Left cardiac atrium (tissue), 4 donors: Measurements from ENCODE around the gene LMBR1L. TPM values are rescaled to one million over a fixed set of nuclear protein-coding genes. Genes with fewer than 3 reads are reported as not detected.
"Not testable (repeated sequence)": the region's sequence is repeated elsewhere in the genome, so short reads cannot be mapped to it uniquely, and the experiment has no call there.

ENCODE experiments used
- ATAC-seq, 2 donors: fragments of 200-7000 bp; cut with Tn5 transposase; one replicate each; pipeline ENCODE4 v1.9.1; 2020; ENCODE audit warnings: mild to moderate bottlenecking in 2 of 2, moderate library complexity in 2 of 2
- DNase-seq: peaks from one replicate; pipeline ENCODE4 v3.0.0-alpha.2; 2020
- intact Hi-C, 2 donors: fragments of 100-400 bp; cut with DNase I; formaldehyde crosslinking; loops; one replicate each; pipeline versions ENCODE4 v1.14.1 to v1.15.1; 2022 to 2023
- long read RNA-seq: library from polyadenylated mRNA; unstranded; transcript quantifications from one replicate; pipeline ENCODE4 v2.0.0, GENCODE V29; 2021
- total RNA-seq, 2 donors: library from RNA; stranded (reverse); fragmentation: NEBNext Ultra II Directional; extraction: Animal tissue kit (Norgen Biotek cat#: 25700); gene quantifications; one replicate each; pipeline ENCODE4 v1.2.1, GENCODE V29; 2021
- donor health status: DM: no; HTN: yes; CAD: no.
- donor health status: DM: no; HTN: yes; CAD: no; lungs with severe emphysema.
- donor health status: DM: yes; HTN: yes; CAD: no.
- donor health status: Dilated cardiomyopathy.

Gene LMBR1L
- total RNA-seq, result 10 to 100 TPM; 24.4 to 46.0 TPM
- long read RNA-seq, transcript LMBR1L-201 (17 exons, 2,934 nt), result major isoform, 11 of 30 reads
- long read RNA-seq, partial matches to known transcripts, result 3 of 30 reads
- long read RNA-seq, other reads (novel, unspliced or antisense), result 16 of 30 reads

- intact Hi-C loops, result no loop called here
- DNase-seq (peak; percentile 97), ATAC-seq (peak; percentile 98 to 99)
Measured at GRCh38 chr12:49110464-49111155, at the start of gene LMBR1L. Gene LMBR1L (minus strand): TSS chr12:49110847. CDS start chr12:49110555, 292 bp downstream.

- no peak for DNase-seq
- ATAC-seq, result no peak
- intact Hi-C loops, result no loop called here
Measured at GRCh38 chr12:49160399-49160798, 49.8 kb upstream of the LMBR1L start.

- intact Hi-C loops, result no loop called here
- ATAC-seq, result no peak
- DNase-seq, result no peak
Measured at GRCh38 chr12:49154221-49154620, 43.6 kb upstream of the LMBR1L start.

GRCh38 chr12:49147384-49147783, 36.7 kb upstream of the LMBR1L start:
- ATAC-seq (no peak), DNase-seq (no peak)
- intact Hi-C loops, result no loop called here

- no peak for ATAC-seq
- intact Hi-C loops, result no loop called here
- DNase-seq, result no peak
Measured at GRCh38 chr12:49146406-49146805, 35.8 kb upstream of the LMBR1L start.

GRCh38 chr12:49144384-49144783, 33.7 kb upstream of the LMBR1L start:
- intact Hi-C loops, result no loop called here
- ATAC-seq (no peak), DNase-seq (no peak)

- intact Hi-C loops, result loop anchor here in 1 of 2 donors (10.0 kb wide), 1 partner anchor 46 kb away; the partner anchor contains the start of gene TUBA1A
- no peak for DNase-seq
- ATAC-seq, result no peak
Measured at GRCh38 chr12:49138999-49139398, 28.4 kb upstream of the LMBR1L start.

GRCh38 chr12:49138587-49138986, 27.9 kb upstream of the LMBR1L start:
- ATAC-seq (no peak), DNase-seq (no peak)
- intact Hi-C loops, result loop anchor here in 1 of 2 donors (10.0 kb wide), 1 partner anchor 46 kb away; the partner anchor contains the start of gene TUBA1A

GRCh38 chr12:49137476-49137875, 26.8 kb upstream of the LMBR1L start:
- intact Hi-C loops, result loop anchor here in 1 of 2 donors (10.0 kb wide), 1 partner anchor 47 kb away; the partner anchor contains the start of gene TUBA1A

GRCh38 chr12:49136997-49137396, 26.4 kb upstream of the LMBR1L start:
- intact Hi-C loops, result loop anchor here in 1 of 2 donors (10.0 kb wide), 1 partner anchor 48 kb away; the partner anchor contains the start of gene TUBA1A
- DNase-seq, ATAC-seq: not testable (repeated sequence)

More at GRCh38 chr12:49137476-49137875, 26.8 kb upstream of the LMBR1L start:
- DNase-seq (no peak), ATAC-seq (no peak)

GRCh38 chr12:49133590-49133989, 22.9 kb upstream of the LMBR1L start:
- ATAC-seq (no peak), DNase-seq (no peak)
- intact Hi-C loops, result loop anchor here (5.0 to 10.0 kb wide), 2 partner anchors 51 to 54 kb away; partner anchors contain the start of gene TUBA1A (in 2 of the 2)

- intact Hi-C loops, result loop anchor here (5.0 to 10.0 kb wide), 2 partner anchors 52 to 54 kb away; partner anchors contain the start of gene TUBA1A (in 2 of the 2)
- no peak for ATAC-seq
- no peak for DNase-seq
Measured at GRCh38 chr12:49133014-49133413, 22.4 kb upstream of the LMBR1L start.

GRCh38 chr12:49131894-49132461, 21.3 kb upstream of the LMBR1L start:
- no peak for ATAC-seq
- no peak for DNase-seq
- intact Hi-C loops, result loop anchor here (2.0 to 10.0 kb wide), 3 partner anchors 53 to 103 kb away; partner anchors contain the start of gene TUBA1A (in 2 of the 2)

- intact Hi-C loops, result loop anchor here (2.0 to 10.0 kb wide), 3 partner anchors 54 to 104 kb away; partner anchors contain the start of gene TUBA1A (in 2 of the 2)
- DNase-seq (peak; percentile 95), ATAC-seq (peak; percentile 93 to 94)
Measured at GRCh38 chr12:49131051-49131893, 20.6 kb upstream of the LMBR1L start, which contains the start of gene TUBA1B. Gene TUBA1B (minus strand): TSS chr12:49131395. CDS start chr12:49131300, 95 bp downstream.

GRCh38 chr12:49130151-49131050, 19.8 kb upstream of the LMBR1L start:
- DNase-seq (peak; percentile 97), ATAC-seq (peak; percentile 83 to 88)
- intact Hi-C loops, result loop anchor here (2.0 to 10.0 kb wide), 3 partner anchors 54 to 104 kb away; partner anchors contain the start of gene TUBA1A (in 2 of the 2)

GRCh38 chr12:49129332-49130150, 18.9 kb upstream of the LMBR1L start:
- peak; percentile 42 for DNase-seq
- ATAC-seq, result peak in 1 of 2 donors; percentile 4
- intact Hi-C loops, result loop anchor here (2.0 to 10.0 kb wide), 4 partner anchors 55 to 105 kb away; partner anchors contain the start of genes TUBA1A (in 2 of the 2), KMT2D (in 1 of the 2) and RHEBL1 (in 1 of the 2)
